HG02623 (cell line): ENCODE measurements around the gene NETO2.

Experiments used
- ATAC-seq: cut with Tn5 transposase; IDR thresholded peaks from one replicate; pipeline ENCODE4 v1.9.1; 2021; ENCODE audit warnings: moderate library complexity; ENCODE audit not compliant: unreplicated experiment

The NETO2 gene

DNA sequence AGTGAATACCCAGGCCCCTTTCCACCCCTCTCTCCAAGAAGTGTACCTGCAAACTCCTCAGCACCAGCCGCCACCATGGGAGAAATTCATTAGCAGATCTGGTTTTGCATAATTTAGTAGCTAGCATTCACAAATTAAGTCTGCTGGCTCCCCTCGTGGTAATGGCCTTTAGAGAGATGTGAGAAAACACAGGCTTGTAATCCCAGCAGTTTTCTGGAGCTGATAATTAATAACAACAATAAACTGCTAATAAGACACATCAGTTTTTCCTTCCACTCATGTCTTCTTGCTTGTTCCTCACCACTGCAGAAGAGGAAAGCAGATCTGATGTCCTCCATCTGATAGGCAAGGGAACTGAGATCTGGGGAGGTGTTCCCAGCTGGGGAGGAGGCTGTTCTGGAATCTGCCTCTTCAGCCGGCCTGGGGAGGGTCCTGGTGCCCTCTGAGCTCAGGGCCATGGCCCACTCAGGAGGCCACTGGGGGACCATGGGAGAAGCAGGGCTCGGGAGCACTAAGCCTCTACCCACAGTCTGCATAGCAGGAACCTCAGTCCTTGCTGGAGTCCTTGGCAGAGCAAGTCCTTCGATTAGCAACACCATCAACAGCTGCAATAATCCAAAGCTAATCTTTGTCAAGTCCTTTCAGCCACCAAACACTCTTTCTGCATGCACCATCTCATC lies 96.1 kb downstream of the NETO2 start:
- no peak for ATAC-seq

DNA sequence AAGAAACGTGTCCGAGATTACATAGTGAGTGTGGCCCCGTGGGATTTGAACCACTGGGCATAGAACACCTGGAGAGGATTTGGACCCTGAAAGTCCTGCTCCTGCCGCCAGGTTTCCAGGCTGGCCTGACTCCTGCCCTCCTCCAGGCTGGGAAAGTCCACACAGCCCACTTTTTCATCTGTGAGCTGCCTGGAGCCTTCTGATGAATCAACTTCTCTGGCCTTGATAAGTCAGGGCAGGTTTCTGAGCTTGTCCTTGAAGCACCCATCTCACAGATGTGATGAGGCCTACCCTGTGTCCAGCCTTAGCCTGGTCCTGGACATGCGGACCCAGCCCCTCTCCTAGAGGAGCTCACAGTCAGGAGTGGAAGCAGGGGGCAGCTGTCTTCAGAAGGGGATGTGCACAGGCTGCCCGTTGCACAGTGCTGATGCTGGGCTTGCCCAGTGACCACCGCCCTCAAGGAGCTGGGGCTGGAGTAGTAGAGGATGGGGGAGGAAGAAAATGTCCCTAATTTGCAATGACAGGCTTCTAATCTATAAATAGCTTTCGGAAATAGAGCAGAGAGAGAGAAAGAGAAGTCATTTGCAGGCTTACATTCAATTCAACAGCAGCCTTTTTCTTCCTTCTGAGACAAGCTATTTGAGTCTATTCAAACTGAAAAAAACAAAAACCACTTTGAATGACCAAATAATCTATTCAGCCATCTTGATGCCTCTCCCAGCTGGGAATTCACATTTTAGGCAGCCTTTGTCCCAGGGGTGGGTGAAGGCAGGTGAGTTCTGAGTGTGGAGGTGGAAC lies 96.8 kb downstream of the NETO2 start:
- no peak for ATAC-seq

- ATAC-seq: no peak
These were observed 98.3 kb downstream of the NETO2 start for GRCh38 chr16:47045459-47045858.

GRCh38 chr16:47045023-47045422 lies 98.7 kb downstream of the NETO2 start:
- no peak for ATAC-seq

DNA sequence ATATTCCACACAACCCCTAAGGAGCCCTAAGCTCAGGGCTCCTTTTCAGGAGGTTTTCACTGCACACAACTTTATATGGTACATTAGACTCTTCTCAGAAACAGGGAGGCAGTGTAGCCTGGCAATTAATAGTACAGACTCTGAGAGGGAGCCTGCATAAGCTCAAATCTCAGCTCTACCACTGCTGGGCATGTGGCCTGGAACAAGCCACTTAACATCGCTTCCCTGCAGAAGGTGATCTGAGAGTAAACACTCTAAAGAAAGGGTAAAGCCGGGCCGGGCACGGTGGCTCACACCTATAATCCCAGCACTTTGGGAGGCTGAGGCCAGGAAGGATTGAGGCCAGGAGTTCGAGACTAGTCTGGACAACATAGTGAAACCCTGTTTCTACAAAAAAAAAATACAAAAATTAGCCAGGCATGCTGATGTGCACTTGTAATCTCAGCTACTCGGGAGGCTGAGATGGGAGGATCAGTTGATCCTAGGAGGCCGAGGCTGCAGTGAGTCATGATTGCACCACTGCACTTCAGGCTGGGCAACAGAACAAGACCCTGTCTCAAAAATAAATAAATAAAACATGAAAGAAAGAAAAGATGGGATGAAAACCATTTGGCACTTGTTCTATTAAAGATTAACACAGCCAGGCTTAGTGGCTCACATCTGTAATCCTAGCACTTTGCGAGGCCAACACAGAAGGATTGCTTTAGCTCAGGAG lies 99.6 kb downstream of the NETO2 start:
- ATAC-seq: no peak

- no peak for ATAC-seq
These were observed 100.5 kb downstream of the NETO2 start for GRCh38 chr16:47043200-47043599.

GRCh38 chr16:47037746-47038458 lies 105.8 kb downstream of the NETO2 start:
- ATAC-seq: peak; percentile 89

DNA sequence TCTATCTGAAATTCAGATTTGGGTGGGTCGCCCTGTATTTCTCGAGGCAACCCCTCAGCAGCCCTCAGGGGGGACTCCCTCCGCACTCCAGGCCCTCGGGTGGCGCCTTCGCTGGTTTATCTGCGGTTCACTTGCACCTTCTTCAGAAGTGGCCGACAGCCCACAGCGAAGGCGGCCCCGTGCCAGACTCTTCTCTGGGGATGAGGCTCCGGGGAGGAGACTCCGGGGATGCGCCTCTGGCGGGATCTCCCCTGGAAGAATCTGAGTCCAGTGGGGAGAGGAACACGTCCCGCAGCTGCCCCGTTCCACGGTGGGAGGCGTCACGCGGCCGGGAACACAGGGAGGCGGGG lies 106.4 kb downstream of the NETO2 start:
- peak; percentile 32 for ATAC-seq

- ATAC-seq: no peak
These were observed 107.5 kb downstream of the NETO2 start for GRCh38 chr16:47036201-47036600.

- no peak for ATAC-seq
These were observed 108.3 kb downstream of the NETO2 start for GRCh38 chr16:47035436-47035835.

GRCh38 chr16:47034455-47034854 lies 109.3 kb downstream of the NETO2 start:
- no peak for ATAC-seq

DNA sequence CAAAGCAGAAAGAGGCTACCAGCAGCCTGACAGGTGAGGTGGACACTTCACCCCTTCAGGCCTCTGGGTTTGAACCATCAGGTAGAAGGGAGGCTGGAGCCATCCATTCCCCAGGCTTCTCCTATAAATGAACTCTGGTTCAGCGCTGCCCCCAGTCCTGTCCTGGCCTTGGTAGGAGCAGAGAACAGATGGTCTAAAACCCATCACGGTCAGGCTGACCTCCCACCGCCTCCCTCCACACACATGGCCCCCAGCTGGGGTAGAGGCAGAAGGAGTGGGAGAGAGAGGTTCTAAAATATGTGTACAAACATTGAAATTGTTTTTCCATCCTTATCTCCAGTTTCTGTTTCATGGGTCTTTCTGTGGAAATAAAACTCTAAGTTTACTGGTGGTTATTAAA lies 110.6 kb downstream of the NETO2 start:
- ATAC-seq: no peak

GRCh38 chr16:47029724-47030123 lies 114.0 kb downstream of the NETO2 start:
- ATAC-seq: no peak

DNA sequence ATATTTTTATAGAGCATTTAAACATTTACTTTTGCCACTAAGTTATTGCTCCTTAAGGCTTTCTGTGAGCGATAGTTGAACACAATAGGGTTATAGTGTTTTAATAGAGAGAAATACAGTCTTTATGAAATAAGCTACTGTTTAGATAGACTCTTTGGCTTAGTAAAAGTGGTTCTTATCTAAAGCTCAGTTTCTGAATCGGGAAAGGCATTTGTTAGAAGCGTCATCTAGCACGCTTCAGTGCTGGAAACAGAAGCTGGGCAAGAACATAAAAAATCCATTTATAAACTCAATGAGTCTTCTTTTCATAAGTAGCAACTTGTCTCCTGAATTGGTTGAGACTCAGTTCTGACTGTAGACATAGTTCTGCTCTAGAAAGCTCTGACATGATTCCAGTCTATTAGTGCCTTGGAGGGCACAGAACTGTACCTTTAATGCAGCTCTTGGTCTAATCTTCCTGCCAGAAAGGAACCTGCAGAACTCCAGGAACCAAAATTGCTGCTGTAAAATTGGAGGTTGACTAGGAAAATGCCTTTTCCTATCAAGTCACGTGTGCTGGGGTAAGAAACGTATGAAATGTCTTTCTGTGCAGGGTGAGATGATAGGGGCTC lies 114.9 kb downstream of the NETO2 start:
- no peak for ATAC-seq
